GM12801 (cell line): Measurements from ENCODE around the gene MN1.

ENCODE experiments used
- CTCF ChIP-seq: IDR thresholded peaks from one replicate; pipeline ENCODE4 v1.5.1; 2011; ENCODE audit warnings: control low read depth; ENCODE audit not compliant: insufficient read length; ENCODE audit errors: extremely low read depth

Gene MN1

GRCh38 chr22:27734066-27734465, 67.5 kb downstream of the MN1 start:
- no peak for TF ChIP-seq CTCF

GRCh38 chr22:27732841-27733240, 68.7 kb downstream of the MN1 start:
- TF ChIP-seq CTCF = no peak

- no peak for TF ChIP-seq CTCF
Measured at GRCh38 chr22:27732391-27732790, 69.2 kb downstream of the MN1 start.

- TF ChIP-seq CTCF = no peak
Measured at GRCh38 chr22:27731621-27732020, 69.9 kb downstream of the MN1 start.

GRCh38 chr22:27730641-27731433, 70.7 kb downstream of the MN1 start:
- TF ChIP-seq CTCF = no peak

GRCh38 chr22:27729246-27729645, 72.3 kb downstream of the MN1 start:
- no peak for TF ChIP-seq CTCF

- no peak for TF ChIP-seq CTCF
Measured at GRCh38 chr22:27727673-27728451, 73.7 kb downstream of the MN1 start.
